ENCODE data around the gene FNDC3B.

Gene FNDC3B

GRCh38 chr3:172259726-172260248, 220.4 kb downstream of the FNDC3B start:
- no peak for DNase-seq (ENCODE audit: low read depth in 2 of 2)

DNA sequence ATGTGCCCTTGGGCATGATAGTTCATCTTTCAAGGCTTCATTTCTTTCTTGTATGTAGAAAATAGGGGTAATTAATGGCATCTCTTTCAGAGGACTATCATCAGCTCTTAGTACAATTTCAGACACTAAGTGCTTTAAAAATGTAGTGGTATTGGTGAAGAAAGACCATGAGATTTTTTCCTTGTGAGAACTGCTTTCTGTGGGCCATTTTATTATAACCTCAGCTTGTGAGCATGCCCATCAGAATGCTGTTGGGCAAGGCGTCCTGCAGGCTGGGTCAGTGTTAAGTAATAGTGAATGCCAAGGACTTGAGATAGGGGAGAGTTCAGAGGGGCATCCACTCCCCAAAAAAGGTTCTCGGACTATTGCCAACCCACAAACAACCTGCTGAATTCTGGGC, 221.0 kb downstream of the FNDC3B start:
- no peak for DNase-seq (ENCODE audit: low read depth in 2 of 2)

GRCh38 chr3:172261054-172261453, 221.7 kb downstream of the FNDC3B start:
- no peak for DNase-seq (ENCODE audit: low read depth in 2 of 2)

DNA sequence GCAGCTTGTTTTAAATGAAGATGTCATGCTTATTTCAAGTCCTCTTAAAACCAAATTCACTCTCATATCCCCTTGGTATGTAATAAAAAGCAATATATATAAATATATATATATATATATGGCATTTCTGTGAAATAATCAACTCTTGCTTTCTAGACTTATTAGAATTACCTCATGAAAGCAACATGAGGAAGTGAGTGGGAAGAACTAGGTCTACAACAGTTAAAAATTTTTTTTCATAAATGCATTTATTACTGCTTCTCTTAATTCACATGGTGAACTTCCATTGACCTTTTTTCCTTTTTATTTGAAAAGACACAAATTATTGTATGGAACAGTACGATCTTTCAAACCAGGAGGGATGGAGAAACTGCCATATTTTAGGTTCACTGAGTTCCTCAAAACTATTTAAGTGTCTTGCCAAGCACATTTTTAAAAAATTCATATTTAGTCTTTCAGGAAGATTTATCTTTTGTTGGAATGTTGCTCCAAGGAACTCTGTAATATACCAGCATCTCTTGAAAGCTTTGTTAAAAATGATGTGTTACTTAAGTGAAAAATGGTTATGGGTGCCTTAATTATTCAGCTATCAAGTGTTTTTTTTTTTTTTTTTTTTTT, 223.7 kb downstream of the FNDC3B start:
- DNase-seq (ENCODE audit: low read depth in 2 of 2), result no peak

- DNase-seq (ENCODE audit: low read depth in 2 of 2), result no peak
Observed at GRCh38 chr3:172263781-172264486, 224.6 kb downstream of the FNDC3B start.

DNA sequence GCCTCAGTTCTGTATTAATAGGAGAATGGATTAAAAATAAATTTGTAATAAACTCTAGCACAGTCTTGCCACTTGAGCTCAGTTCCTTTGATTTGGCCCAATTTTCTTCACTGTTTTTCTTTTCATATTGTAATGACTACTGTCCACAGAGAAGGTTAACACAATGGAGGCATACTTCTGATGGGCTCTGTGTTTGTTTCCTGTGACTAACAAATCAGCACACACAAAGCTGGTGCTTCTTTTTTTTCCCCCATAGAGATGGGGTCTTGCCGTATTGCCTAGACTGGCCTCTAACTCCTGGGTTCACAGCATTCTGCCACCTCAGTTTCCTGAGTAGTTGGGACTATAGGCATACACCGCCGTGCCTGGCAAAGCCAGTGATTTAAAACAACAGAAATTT, 226.7 kb downstream of the FNDC3B start:
- no peak for DNase-seq (ENCODE audit: low read depth in 2 of 2)

DNA sequence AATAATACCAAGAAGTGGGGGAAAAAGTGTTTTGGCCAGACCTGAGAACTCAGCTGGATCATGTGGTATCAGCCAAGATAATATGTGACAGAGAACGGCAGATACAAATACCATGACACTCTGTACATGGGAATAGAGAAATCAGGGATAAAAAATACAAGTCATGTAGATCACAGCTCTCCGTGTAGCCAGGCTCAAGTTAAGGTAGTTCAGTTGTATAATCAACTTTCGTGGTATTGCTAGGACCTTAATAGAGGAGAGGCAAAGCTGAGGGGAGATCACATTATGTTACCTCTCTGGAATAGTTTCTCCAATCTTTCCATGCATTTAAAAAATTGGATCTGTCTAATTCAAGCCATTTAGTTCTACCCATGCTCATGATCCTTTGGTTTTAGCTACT, 229.0 kb downstream of the FNDC3B start:
- DNase-seq (ENCODE audit: low read depth in 2 of 2), result no peak

GRCh38 chr3:172268868-172269267, 229.5 kb downstream of the FNDC3B start:
- no peak for DNase-seq (ENCODE audit: low read depth in 2 of 2)

DNA sequence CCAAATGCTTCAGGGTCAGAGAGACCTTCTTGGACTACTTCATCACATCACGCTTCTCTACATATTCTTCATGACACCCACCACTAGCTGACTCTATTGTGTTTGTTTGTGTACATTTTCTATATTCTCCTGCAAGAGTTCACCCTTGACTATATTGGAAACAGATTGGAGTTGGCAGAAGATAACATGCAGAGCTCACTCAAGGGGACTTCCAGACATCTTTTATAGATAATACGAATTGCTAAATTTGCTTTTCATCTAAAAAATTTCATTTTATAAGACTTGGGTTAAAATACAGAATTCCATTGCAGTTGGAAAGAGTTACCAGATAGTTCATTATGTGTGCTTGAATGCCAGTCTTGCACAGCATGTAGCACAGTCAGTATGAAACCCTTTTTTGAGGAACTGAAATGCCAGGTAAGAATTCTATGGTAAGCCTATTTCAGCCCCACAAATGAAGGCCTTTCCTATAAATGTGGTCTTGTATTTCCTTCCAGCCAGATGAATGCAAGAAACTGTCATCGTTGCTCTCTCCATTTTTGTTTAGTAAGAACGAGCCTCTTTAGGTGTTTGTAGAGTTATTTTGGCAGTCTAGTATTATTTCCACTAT, 231.3 kb downstream of the FNDC3B start:
- DNase-seq (ENCODE audit: low read depth in 2 of 2), result no peak

DNA sequence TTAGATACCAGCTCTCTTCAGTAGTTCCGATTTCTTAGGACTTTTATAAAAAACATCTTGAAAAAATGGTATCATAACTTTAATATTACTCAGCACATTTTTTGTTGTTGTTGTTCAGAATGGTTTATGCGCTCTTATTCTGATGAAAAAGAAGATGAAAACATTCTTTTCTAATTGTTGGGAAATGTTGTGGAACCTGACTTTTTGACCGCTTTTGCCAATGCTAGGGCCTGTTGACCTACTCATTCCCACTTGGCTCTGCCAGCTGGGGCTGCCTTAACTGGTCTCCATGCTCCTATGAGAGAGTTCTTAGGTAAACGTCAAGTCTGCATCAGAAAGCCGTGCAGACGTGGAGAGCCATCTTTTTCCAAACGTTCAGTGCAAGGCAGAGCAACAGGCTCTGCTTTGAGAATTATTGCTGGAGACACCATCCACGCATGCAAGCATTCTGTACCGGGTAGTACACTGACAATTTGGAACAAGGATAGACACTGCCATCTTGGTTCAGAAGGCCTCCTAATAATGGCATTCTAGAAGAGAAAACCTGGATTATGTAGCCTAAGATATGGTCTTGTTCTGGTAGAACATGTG, 232.1 kb downstream of the FNDC3B start:
- DNase-seq (ENCODE audit: low read depth in 2 of 2), result no peak

GRCh38 chr3:172272698-172273097, 233.3 kb downstream of the FNDC3B start:
- peak; percentile 59 to 69 for DNase-seq (ENCODE audit: low read depth in 2 of 2)

DNA sequence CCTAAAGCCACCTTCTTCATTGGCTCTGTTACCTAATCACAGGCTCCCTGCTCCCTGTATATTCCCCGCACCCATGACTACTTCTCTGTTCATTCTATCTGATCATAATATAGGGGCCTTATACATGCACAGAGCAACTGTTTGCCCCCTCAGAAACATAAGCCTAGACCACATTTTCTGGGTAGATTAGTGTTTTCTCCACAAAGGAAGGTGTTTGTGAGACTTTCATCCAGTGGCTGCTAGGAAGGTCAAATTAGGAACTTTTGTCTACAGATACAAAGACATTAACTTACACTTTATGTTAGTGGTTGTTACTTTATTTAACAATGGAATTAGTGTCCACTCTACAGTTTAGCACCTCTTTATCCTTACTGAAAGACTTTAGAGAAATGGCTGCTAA, 234.0 kb downstream of the FNDC3B start:
- no peak for DNase-seq (ENCODE audit: low read depth in 2 of 2)

GRCh38 chr3:172274906-172275305, 235.5 kb downstream of the FNDC3B start:
- no peak for DNase-seq (ENCODE audit: low read depth in 2 of 2)

GRCh38 chr3:172275586-172275985, 236.2 kb downstream of the FNDC3B start:
- no peak for DNase-seq (ENCODE audit: low read depth in 2 of 2)

GRCh38 chr3:172276103-172276502, 236.7 kb downstream of the FNDC3B start:
- no peak for DNase-seq (ENCODE audit: low read depth in 2 of 2)

- no peak for DNase-seq (ENCODE audit: low read depth in 2 of 2)
Observed at GRCh38 chr3:172277151-172277652, 237.8 kb downstream of the FNDC3B start.

- DNase-seq (ENCODE audit: low read depth in 2 of 2), result no peak
Observed at GRCh38 chr3:172279191-172279640, 239.8 kb downstream of the FNDC3B start.

- no peak for DNase-seq (ENCODE audit: low read depth in 2 of 2)
Observed at GRCh38 chr3:172279974-172280373, 240.6 kb downstream of the FNDC3B start.

- peak; percentile 80 to 82 for DNase-seq (ENCODE audit: low read depth in 2 of 2)
Observed at GRCh38 chr3:172280406-172281051, 241.2 kb downstream of the FNDC3B start.

DNA sequence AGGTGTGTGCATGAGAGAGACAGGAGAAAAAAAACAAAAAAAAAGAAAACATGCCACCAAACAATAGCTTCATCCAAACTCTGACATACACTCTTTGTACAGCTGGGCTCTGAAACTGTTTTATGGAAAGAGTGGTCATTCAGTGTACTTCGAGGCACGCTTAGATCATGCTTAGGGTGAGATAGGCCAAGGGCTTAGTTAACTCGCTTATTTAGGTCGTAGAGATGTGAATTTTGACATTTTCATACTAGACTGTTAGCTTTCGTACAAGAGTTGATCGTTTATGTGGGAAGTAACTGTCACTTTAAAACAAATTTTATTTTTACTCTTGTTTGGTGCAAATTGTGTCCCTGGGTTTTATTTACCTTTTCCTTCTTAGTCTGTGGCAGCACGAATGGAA, 242.5 kb downstream of the FNDC3B start:
- no peak for DNase-seq (ENCODE audit: low read depth in 2 of 2)

GRCh38 chr3:172282850-172283249, 243.5 kb downstream of the FNDC3B start:
- DNase-seq (ENCODE audit: low read depth in 2 of 2), result no peak

- no peak for DNase-seq (ENCODE audit: low read depth in 2 of 2)
Observed at GRCh38 chr3:172283841-172284357, 244.5 kb downstream of the FNDC3B start.

All from fibroblast of skin of left quadriceps (primary cell).